GM10248 (cell line): ENCODE results near the gene ARL4C.

ENCODE experiments used
- CTCF ChIA-PET: fragments of 300-600 bp; sonication (Branson Sonifier 250); formaldehyde crosslinking; extraction: SDS; loops from one replicate; lab custom pipeline; 2021; ENCODE audit warnings: antibody characterized with exemption; lab: Yijun Ruan, JAX
- POLR2A ChIA-PET: fragments of 350-650 bp; sonication (Branson Sonifier 250); formaldehyde crosslinking; extraction: SDS; loops from one replicate; lab custom pipeline; 2020; ENCODE audit warnings: antibody characterized with exemption; lab: Yijun Ruan, JAX
- DNase-seq: peaks from one replicate; pipeline ENCODE4 v3.0.0; 2012; ENCODE audit errors: extremely low spot score
- CTCF ChIP-seq: IDR thresholded peaks from 2 replicates; pipeline ENCODE4 v1.5.1; 2012; ENCODE audit warnings: mild to moderate bottlenecking, low read depth; ENCODE audit errors: extremely low read depth, missing control alignments, control extremely low read depth

The ARL4C gene

DNA sequence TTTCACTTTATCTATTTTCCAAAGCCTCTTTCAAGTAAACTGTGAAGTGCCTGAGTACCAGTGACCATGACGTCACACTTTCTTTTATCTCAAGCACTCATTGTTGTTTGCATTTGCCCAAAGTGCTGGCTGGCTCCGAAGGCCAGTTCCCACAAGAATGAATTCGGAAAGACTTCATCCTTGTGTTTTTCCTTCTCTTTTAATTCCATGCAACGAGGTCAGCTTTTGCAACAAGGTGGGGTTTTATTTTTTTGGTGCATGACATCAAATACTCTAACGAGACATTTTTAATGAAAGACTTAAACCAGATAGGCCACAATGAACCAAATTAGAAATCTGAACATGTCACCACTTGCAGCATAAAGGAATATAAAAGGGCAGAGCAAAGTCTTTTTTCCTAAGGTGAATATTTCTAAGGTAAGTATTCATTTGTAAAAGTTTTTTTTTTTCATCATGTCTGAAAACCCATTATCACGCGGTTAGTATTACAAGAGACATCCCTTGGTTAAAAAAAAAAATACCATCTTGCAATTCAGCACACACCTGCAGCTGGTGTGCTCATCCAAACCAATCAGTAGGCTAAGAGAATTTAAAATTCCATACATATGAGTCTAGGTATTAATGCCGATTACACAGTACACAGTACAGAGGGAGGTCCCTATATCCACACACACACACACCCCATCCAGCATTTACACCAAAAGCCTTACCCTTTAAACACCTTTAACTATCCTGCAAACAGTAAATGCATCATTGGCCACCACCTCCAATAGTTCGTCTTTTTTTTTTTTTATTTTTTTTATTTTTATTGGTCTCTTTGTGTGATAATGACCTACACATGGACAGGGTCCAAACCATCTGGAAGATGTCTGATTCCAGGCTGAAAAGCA lies 2.3 kb downstream of the ARL4C start:
- ChIA-PET CTCF (interaction anchor here (1.4 kb wide), 1 partner anchor 12 kb away, joined by 3 read pairs; no protein-coding TSS in a partner anchor), POLR2A (no interaction called here)
- no peak for DNase-seq
- TF ChIP-seq CTCF, result no peak

DNA sequence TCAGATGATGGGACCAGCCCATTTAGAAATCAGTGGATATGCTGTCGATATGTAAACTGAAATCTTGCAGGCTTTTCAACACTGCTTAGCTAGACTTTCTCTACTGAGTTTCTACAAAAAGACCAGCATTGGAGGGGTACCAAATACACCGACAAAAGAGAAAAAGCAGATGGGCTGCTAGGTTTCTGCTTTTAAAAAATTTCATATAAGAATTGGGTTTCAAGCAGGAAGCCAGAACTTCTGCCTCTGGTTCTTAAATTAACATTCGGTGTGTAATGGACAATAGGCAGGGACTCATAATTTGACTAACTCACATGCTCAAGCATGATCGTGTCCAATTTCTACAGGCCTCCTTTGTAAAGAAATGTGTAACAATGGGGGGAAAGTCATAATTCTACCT lies 3.1 kb downstream of the ARL4C start:
- no peak for DNase-seq
- TF ChIP-seq CTCF, result no peak
- ChIA-PET CTCF (no interaction called here), POLR2A (no interaction called here)

- no peak for DNase-seq
- CTCF ChIA-PET, result no interaction called here
- TF ChIP-seq CTCF, result no peak
- POLR2A ChIA-PET, result no interaction called here
These were observed 4.0 kb downstream of the ARL4C start for GRCh38 chr2:234492717-234493485.

GRCh38 chr2:234491897-234492296 lies 5.0 kb downstream of the ARL4C start:
- no peak for DNase-seq
- ChIA-PET CTCF (no interaction called here), POLR2A (no interaction called here)
- no peak for TF ChIP-seq CTCF

- DNase-seq, result no peak
- ChIA-PET POLR2A (no interaction called here), CTCF (no interaction called here)
- no peak for TF ChIP-seq CTCF
These were observed 5.6 kb downstream of the ARL4C start for GRCh38 chr2:234491281-234491680.

DNA sequence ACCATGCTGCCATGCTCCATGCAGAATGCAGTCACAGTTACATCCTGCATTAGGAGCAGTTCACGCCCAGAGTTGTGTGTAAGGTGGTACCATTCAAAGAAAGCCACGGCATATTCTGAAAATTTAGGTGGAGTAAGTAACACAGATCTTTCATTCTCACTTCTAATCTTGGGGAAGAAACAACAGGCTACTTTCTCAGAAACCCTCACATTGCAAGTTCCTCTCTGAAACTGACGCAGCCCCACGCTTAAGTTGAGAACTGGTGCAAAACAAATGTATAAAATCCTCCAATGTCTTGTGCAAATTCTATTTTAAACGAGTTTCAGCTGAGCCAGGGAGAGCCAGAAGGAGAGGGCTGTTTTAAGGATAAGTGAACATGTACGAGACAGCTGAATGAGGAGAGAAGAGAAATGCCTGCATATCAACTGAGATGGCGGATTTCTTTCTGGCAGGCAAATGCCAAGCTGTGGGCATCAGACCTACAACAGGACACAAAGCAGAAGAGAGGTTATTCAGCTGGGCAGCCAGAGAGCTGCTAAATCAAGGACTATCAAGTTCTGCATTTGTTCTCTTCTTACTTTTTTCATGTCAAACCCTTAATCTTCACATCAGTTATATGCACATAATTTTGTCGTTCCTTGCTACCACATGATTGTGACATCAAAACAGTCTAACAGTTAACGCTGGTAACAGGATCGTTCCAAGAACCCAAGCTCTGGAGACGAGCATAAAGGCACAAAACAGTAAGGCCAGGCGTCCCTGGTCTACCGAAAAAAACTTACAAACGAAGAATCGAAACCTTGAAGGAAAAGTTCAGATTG lies 6.4 kb downstream of the ARL4C start:
- no peak for TF ChIP-seq CTCF
- ChIA-PET POLR2A (no interaction called here), CTCF (interaction anchor here (1.1 kb wide), 1 partner anchor 21 kb away, joined by 3 read pairs; no protein-coding TSS in a partner anchor)
- no peak for DNase-seq
